Panc1 (cell line): ENCODE results near the gene ARHGEF7. TPM values are rescaled to one million over a fixed set of nuclear protein-coding genes. Genes with fewer than 3 reads are reported as not detected.

ENCODE experiments used
- ATAC-seq: fragments of 200-7000 bp; cut with Tn5 transposase; 2 replicates; pipeline ENCODE4 v1.9.1; 2020; ENCODE audit warnings: mild to moderate bottlenecking, moderate library complexity
- BruUV-seq: library from RNA; stranded (reverse); fragments of 400-500 nt; replicated peaks from 2 replicates; lab custom pipeline; 2021; lab: Mats Ljungman, UMichigan
- CTCF ChIA-PET: fragments of 300-600 bp; sonication (Branson Sonifier 250); formaldehyde crosslinking; loops from one replicate; lab custom pipeline; 2022; ENCODE audit warnings: antibody characterized with exemption; lab: Charles Lee
- POLR2A ChIA-PET: fragments of 300-600 bp; sonication (Branson Sonifier 250); formaldehyde crosslinking; loops from one replicate; lab custom pipeline; 2022; ENCODE audit warnings: antibody characterized with exemption; lab: Charles Lee
- DNase-seq: peaks from one replicate; pipeline ENCODE4 v3.0.0-alpha.2; 2010; ENCODE audit warnings: low read depth, low spot score
- H3K27ac ChIP-seq: 2 replicates; pipeline ENCODE4 v1.5.1; 2011; ENCODE audit warnings: mild to moderate bottlenecking, low read length, inconsistent platforms
- H3K27me3 ChIP-seq: fragments of 200-500 bp; sonication (Bioruptor generic); 2 replicates; pipeline ENCODE4 v1.6.0; 2014; ENCODE audit warnings: low read length, inconsistent platforms; ENCODE audit not compliant: control insufficient read depth, insufficient read depth
- H3K36me3 ChIP-seq: fragments of 200-500 bp; sonication (Bioruptor generic); 2 replicates; pipeline ENCODE4 v1.5.1; 2014; ENCODE audit warnings: inconsistent platforms, mild to moderate bottlenecking, low read length, moderate library complexity; ENCODE audit not compliant: control insufficient read depth, insufficient read depth
- H3K4me1 ChIP-seq: 2 replicates; pipeline ENCODE4 v1.5.1; 2011; ENCODE audit warnings: inconsistent platforms, mild to moderate bottlenecking, low read length, moderate library complexity; ENCODE audit not compliant: control insufficient read depth, insufficient read depth
- H3K4me3 ChIP-seq, 2 experiments: 2 replicates each; pipeline ENCODE4 v1.5.1; 2011 to 2012; ENCODE audit warnings: low read depth in 2 of 2, low read length in 2 of 2, mild to moderate bottlenecking in 2 of 2, inconsistent platforms in 1 of 2, moderate library complexity in 1 of 2
- H3K9me3 ChIP-seq: fragments of 200-500 bp; sonication (Bioruptor generic); 2 replicates; pipeline ENCODE4 v1.5.1; 2014; ENCODE audit warnings: low read depth, mild to moderate bottlenecking, inconsistent platforms, low read length, moderate library complexity; ENCODE audit not compliant: control insufficient read depth, insufficient read depth
- POLR2AphosphoS5 ChIP-seq: IDR thresholded peaks from 2 replicates; pipeline ENCODE4 v1.6.1; 2012; ENCODE audit warnings: mild to moderate bottlenecking, low read depth, low read length, moderate library complexity
- SIN3A ChIP-seq: IDR thresholded peaks from 2 replicates; pipeline ENCODE4 v1.6.1; 2012; ENCODE audit warnings: low read depth, mild to moderate bottlenecking, low read length, moderate library complexity, borderline replicate concordance; ENCODE audit not compliant: insufficient read depth
- TCF7L2 ChIP-seq: IDR thresholded peaks from 2 replicates; pipeline ENCODE4 v1.6.1; 2011; ENCODE audit warnings: mild to moderate bottlenecking, low read depth, low read length, inconsistent platforms
- in situ Hi-C: cut with HindIII; loops from 2 replicates; pipeline ENCODE4 v1.10.0; 2016; ENCODE audit warnings: low sequenced_read_pairs, low pct_unique_long_range_greater_than_20kb
- intact Hi-C: fragments of 100-400 bp; cut with micrococcal nuclease; formaldehyde crosslinking; loops from one replicate; pipeline ENCODE4 v1.10.0; 2022; ENCODE audit not compliant: unreplicated experiment
- total RNA-seq: library from RNA; stranded (reverse); gene quantifications from one replicate; pipeline ENCODE4 v1.2.1, GENCODE V29; 2021; ENCODE audit not compliant: unreplicated experiment
- TF ChIP-seq, protein P1 (sequence below), 2 experiments: IDR thresholded peaks; 2 replicates each; pipeline ENCODE4 v1.6.1; 2011 to 2012; ENCODE audit warnings: low read depth in 2 of 2, control low read depth in 1 of 2, low read length in 1 of 2, mild to moderate bottlenecking in 1 of 2, moderate library complexity in 1 of 2; ENCODE audit not compliant: insufficient read depth in 1 of 2
- TF ChIP-seq, protein P2 (sequence below): fragments of 450-650 bp; IDR thresholded peaks from 2 replicates; pipeline ENCODE4 v1.5.1; 2017; ENCODE audit warnings: mild to moderate bottlenecking

ARHGEF7 gene
- total RNA-seq, 1 experiment from 2014 or later: 36.4 TPM

DNA sequence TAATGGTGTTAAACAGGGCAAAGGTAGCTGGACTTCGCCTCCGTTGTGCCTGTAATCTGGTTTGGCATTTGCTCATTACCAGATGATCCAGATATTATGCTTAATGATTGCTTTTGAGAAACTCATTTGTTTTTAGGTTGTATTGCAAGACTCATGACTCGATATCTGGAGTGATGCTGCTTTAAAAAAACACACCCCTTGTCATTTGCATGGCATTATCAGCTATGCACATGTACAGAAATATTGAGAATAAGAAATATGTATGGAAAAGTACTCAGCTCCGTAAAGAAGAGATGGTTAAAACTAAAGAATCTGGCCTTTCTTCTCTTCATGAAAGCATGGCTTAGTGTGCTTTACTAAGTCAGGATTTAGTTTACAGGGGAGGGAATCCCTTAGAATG lies 95.0 kb downstream of the ARHGEF7 start:
- CTCF ChIA-PET: no interaction called here
- no TSS peak for BruUV-seq
- POLR2A ChIA-PET: no interaction called here
- peaks cover 26% of the 10 kb centered on the region for H3K4me1 ChIP-seq
- no peak for DNase-seq
- in situ Hi-C loops: no loop called here
- ATAC-seq: peak; percentile 31; the same call in 1 of the 2 replicates
- no peaks in the 10 kb centered on the region for H3K9me3 ChIP-seq
- intact Hi-C loops: loop anchor here (5.0 to 10.0 kb wide), 2 partner anchors 143 to 295 kb away; partner anchors contain the start of gene ANKRD10
- no peak overlapping the region for H3K4me3 ChIP-seq
- no peak for TF ChIP-seq TCF7L2
- TF ChIP-seq, protein P1, sequence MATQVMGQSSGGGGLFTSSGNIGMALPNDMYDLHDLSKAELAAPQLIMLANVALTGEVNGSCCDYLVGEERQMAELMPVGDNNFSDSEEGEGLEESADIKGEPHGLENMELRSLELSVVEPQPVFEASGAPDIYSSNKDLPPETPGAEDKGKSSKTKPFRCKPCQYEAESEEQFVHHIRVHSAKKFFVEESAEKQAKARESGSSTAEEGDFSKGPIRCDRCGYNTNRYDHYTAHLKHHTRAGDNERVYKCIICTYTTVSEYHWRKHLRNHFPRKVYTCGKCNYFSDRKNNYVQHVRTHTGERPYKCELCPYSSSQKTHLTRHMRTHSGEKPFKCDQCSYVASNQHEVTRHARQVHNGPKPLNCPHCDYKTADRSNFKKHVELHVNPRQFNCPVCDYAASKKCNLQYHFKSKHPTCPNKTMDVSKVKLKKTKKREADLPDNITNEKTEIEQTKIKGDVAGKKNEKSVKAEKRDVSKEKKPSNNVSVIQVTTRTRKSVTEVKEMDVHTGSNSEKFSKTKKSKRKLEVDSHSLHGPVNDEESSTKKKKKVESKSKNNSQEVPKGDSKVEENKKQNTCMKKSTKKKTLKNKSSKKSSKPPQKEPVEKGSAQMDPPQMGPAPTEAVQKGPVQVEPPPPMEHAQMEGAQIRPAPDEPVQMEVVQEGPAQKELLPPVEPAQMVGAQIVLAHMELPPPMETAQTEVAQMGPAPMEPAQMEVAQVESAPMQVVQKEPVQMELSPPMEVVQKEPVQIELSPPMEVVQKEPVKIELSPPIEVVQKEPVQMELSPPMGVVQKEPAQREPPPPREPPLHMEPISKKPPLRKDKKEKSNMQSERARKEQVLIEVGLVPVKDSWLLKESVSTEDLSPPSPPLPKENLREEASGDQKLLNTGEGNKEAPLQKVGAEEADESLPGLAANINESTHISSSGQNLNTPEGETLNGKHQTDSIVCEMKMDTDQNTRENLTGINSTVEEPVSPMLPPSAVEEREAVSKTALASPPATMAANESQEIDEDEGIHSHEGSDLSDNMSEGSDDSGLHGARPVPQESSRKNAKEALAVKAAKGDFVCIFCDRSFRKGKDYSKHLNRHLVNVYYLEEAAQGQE (IDR thresholded peaks at IDR 0.05; ENCODE audit: insufficient read depth in 1 of 2, low read depth in 2 of 2, low read length in 1 of 2): no peak
- TF ChIP-seq, protein P2, sequence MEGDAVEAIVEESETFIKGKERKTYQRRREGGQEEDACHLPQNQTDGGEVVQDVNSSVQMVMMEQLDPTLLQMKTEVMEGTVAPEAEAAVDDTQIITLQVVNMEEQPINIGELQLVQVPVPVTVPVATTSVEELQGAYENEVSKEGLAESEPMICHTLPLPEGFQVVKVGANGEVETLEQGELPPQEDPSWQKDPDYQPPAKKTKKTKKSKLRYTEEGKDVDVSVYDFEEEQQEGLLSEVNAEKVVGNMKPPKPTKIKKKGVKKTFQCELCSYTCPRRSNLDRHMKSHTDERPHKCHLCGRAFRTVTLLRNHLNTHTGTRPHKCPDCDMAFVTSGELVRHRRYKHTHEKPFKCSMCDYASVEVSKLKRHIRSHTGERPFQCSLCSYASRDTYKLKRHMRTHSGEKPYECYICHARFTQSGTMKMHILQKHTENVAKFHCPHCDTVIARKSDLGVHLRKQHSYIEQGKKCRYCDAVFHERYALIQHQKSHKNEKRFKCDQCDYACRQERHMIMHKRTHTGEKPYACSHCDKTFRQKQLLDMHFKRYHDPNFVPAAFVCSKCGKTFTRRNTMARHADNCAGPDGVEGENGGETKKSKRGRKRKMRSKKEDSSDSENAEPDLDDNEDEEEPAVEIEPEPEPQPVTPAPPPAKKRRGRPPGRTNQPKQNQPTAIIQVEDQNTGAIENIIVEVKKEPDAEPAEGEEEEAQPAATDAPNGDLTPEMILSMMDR: no peak
- no peak for TF ChIP-seq SIN3A
- TF ChIP-seq POLR2AphosphoS5: no peak
- H3K27me3 ChIP-seq: no peaks in the 10 kb centered on the region
- peak overlapping the region; percentile 66 for H3K27ac ChIP-seq
- H3K36me3 ChIP-seq: no peaks in the 10 kb centered on the region

DNA sequence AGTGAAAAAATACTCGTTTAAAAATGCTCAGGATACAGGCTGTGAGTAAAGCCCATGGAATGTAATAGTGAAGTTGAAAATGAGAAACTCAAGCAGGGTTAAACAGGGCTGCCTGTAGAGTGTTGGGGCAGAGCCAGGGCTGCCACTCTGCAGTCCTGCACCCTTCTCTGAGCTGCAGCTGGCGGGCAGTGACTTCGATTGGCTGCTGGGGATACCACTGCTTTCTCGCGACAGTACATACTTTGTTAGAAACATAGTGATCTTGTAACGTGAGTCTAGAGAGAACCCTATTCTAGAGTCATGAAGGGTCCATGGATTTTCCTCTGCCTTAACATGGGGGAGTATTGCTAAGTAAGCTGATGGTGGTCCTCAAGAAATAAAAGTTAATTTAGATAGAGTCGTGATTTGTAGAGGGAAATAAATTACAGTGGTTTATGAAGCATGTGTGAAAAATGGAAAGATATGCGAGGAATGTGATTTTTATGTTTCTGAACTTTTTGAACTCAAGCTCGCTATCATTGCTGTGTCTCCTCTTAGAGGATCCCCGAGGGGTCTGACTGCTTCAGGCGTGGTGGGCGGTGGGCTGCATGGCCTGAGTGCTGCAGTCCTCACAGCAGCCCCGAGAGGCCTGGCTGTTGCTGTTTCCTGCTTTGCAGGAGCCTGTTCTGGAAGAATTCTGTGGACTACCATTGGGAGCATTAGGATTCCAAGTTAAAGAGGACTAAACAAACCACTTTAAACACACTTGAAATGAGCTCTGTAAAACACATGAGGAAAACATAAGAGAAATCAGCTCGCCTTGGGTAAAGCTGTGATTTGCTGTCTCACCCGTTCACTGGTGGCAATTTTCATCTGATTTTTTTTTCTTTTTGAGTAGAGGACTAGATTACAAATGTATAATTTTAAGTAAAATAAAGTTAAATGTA lies 95.7 kb downstream of the ARHGEF7 start:
- ChIA-PET CTCF (interaction anchor here (0.5 to 1.1 kb wide), 3 partner anchors 12 to 144 kb away, joined by 3 to 8 read pairs (median 5); no protein-coding TSS in a partner anchor), POLR2A (no interaction called here)
- BruUV-seq: no TSS peak
- ATAC-seq: peak; percentile 90
- Histone ChIP-seq H3K27ac (peak overlapping the region; percentile 66), H3K36me3 (no peaks in the 10 kb centered on the region), H3K4me3 (no peak overlapping the region), H3K27me3 (no peaks in the 10 kb centered on the region), H3K4me1 (peaks cover 26% of the 10 kb centered on the region), H3K9me3 (no peaks in the 10 kb centered on the region)
- TF ChIP-seq TCF7L2: no peak
- no peak for TF ChIP-seq POLR2AphosphoS5
- TF ChIP-seq, protein P1 (IDR thresholded peaks at IDR 0.05; ENCODE audit: insufficient read depth in 1 of 2, low read depth in 2 of 2, low read length in 1 of 2): no peak
- TF ChIP-seq, protein P2: no peak
- TF ChIP-seq SIN3A: no peak
- in situ Hi-C loops: no loop called here
- intact Hi-C loops: loop anchor here (5.0 to 10.0 kb wide), 2 partner anchors 144 to 296 kb away; partner anchors contain the start of gene ANKRD10
- no peak for DNase-seq
